NCI-H82 (cell line): ENCODE measurements around the gene CTPS1.

Experiments
- DNase-seq: peaks from one replicate; lab custom pipeline; 2025; lab: John Stamatoyannopoulos, UW

Gene CTPS1

DNA sequence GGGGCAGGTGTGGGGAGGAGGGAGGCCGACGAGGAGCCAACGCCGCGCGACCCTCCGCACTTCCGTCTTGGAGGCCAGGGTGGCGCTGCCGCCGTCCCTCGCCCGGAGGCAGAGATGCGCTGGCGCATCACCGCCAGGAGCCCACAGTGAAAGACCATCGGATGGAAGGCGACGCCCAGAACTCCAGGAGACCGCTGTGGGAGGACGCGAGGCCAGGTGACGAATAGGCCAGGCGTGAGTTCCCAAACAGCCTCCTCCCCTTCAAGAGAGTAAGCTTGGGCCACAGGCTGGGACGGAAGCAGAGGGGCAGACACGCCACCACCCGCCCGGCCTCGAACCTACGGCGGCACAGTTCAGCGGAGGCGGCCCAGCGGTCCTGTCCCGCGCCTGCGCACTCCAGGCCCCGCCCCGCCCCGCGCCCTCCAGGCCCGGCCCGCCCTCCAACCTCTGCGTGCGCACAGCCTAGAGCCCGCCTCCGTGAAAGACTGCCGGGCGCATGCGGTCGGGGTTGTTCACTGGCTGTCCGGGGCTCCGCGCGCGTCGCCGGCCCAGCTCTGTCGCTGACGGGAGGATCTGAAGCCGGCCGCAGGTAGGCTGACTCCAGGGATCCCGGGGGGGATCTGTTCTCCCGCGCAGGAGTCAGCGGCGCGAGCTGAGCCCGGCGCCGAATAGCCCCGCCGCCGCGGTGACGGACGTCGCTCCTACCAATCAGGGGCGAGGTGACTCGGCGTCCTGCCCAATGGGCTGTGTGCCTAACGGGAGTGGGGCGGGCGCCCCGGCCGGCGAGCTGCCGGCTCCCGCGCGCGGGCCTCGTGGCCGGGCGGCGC is at the start of gene CTPS1:
CTPS1 (plus strand) TSS at position 456 of the 827 bp plus-strand sequence. CDS start 3,595 bp downstream, outside the sequence.
- DNase-seq, result peak; percentile 97

GRCh38 chr1:40930174-40930964 is 49.1 kb upstream of the CTPS1 start:
- no peak for DNase-seq

DNA sequence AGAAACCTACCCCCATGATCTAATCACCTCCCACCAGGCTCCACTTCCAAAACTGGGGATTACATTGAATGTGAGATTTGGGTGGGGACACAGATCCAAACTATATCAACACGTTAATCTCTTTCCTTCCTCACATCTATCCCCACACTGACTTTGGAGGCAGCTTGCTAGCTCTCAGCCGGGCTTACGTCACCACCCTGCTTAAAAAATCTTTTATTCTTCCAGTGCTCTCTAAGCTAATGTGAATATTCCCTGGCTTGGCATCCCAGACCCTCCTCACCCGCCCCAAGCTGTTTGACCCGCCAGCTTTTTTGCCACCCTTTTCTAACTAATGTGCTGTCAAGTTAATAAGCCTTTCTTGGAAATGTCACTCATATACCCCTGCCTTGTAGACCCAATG is 47.9 kb upstream of the CTPS1 start:
- no peak for DNase-seq

- peak; percentile 17 for DNase-seq
These were observed 47.5 kb upstream of the CTPS1 start for GRCh38 chr1:40932006-40932405.

- DNase-seq, result no peak
These were observed 42.6 kb upstream of the CTPS1 start for GRCh38 chr1:40936931-40937339.

DNA sequence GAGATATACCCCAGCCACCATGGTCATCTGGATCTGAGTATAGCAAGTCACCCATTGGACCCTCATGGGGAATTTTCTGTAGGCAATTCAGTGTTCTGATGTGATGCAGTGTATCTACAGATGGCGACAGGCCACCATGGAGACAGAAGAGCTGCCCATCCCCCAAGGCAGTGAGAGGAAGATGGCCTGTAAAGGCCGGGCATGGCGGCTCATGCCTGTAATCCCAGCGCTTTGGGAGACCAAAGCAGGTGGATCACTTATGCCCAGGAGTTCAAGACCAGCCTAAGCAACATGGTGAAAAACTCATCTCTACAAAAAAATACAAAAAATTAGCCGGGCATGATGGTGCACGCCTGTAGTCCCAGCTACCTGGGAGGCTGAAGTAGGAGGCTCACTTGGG is 41.1 kb upstream of the CTPS1 start:
- peak; percentile 16 for DNase-seq

DNA sequence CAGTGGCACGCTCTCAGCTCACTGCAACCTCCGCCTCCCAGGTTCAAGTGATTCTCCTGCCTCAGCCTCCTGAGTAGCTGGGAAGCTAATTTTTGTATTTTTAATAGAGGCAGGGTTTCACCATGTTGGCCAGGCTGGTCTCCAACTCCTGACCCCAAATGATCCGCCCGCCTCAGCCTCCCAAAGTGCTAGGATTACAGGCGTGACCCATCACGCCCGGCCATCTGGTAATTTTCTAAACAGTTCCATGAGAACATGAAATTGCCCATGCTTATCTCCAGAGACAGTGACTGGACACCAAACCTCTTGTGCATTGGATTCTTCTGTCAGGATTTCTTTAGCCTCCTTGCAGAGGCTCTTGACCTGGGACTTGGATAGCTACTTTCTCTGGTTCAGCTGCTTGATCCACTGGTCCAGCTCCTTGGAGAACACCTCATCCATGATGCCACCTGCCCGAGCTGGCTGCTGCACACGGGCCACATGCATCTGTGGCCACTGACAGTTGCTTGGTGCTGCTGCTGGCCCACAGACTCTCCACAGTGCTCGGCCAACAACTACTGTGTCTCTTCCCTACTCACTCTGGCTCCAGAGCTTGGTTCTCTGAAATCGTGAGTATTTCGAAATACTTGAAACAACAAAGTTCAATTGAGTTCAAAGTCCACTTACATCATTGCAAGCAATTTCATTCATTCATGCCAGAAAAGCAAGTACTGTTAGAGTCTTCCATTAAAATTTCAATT is 40.0 kb upstream of the CTPS1 start:
- DNase-seq, result no peak

- no peak for DNase-seq
These were observed 35.2 kb upstream of the CTPS1 start for GRCh38 chr1:40944326-40944725.

GRCh38 chr1:40944841-40945430 is 34.6 kb upstream of the CTPS1 start:
- no peak for DNase-seq

DNA sequence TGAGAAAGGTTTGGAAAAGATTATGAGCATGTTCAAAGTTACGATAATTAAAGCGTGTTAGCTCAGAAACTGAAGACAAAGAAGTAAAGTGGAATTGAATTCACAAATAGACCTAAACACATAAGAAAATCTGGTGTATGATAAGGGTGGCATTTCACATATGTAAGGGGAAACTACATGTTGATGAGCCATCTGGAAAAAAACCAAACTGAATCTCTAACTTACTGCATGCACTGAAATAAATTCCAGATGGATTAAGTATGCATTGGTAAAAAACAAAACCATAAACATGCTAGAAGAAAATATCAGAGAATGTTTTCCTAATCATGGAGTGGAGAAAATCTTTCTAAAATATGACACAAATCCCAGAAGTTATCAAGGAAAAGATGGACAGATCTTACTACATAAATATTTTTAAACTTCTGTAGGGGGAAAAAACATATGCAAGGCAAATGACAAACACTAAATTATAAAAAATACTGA is 34.0 kb upstream of the CTPS1 start:
- no peak for DNase-seq

- DNase-seq, result peak; percentile 86
These were observed 30.6 kb upstream of the CTPS1 start for GRCh38 chr1:40948741-40949443.

GRCh38 chr1:40949563-40949962 is 29.9 kb upstream of the CTPS1 start:
- DNase-seq, result no peak

- DNase-seq, result peak; percentile 78
These were observed 27.4 kb upstream of the CTPS1 start for GRCh38 chr1:40951943-40952743.

DNA sequence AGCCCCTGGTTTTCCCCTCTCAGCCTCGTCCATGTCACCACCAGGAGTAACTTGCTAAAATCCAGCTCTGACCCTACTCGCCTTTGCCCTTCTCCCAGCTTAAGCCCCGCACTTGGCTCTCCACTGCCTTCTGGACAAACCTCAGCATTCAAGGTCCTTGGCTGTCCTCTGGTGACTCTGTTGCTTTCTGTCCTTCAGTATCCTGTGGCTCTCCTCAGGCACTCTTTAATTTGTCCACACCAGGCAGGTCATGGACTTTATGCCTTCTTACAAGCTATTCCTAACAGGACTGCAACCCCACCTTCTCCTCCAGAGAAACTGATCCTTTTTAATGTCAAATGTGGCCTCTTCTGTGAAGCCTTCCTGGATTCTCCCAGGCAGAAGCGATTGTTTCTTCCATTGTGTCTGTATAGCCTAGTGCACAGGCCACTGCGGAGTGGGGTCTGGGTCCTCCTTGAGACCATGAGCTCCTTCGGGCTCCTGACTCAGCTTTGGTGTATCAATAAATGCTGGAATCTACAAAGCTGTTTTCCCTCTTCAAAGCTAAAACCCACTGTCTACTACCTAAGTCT is 26.7 kb upstream of the CTPS1 start:
- DNase-seq, result no peak

GRCh38 chr1:40954626-40955025 is 24.9 kb upstream of the CTPS1 start:
- no peak for DNase-seq

GRCh38 chr1:40955266-40955665 is 24.2 kb upstream of the CTPS1 start:
- no peak for DNase-seq

DNA sequence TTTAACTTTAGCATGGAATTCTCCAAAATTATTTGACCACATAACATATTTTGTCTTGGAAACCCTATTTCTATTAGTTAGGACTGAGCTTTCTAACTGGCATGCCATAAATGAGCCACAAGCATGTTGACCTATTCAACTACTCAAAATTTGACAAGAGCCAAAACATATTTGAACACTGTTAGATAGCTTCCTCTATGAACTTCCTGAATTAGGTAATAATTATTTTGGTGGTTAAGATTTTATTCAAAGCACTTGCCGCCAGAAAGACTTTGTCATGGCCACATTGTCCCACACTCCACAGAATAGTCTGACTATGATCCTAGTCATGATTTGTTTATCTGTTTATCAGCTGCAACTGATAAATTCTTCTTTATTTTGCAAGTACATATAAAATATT is 23.1 kb upstream of the CTPS1 start:
- no peak for DNase-seq

DNA sequence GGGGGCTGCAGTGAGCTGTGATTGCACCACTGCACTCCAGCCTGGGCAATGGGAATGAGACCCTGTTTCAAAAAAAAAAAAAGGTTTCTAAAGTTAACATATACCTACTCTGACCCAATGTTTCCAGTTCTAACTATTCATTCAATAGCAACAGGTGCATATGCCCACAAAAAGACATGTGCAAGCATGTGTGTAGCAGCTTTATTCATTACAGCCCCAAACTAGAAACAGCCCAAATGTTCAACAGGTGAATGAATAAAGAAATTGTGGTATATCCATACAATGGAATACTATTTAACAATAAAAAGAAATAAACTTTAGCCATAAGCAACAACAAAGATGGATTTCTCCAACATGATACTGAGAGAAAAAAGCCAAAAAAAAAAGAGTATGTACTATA is 21.3 kb upstream of the CTPS1 start:
- DNase-seq, result no peak

- no peak for DNase-seq
These were observed 14.0 kb upstream of the CTPS1 start for GRCh38 chr1:40965531-40965930.

- DNase-seq, result no peak
These were observed 13.1 kb upstream of the CTPS1 start for GRCh38 chr1:40966417-40966816.
